ENCODE results near the gene MANSC4.
"Not testable (repeated sequence)": the region's sequence is repeated elsewhere in the genome, so short reads cannot be mapped to it uniquely, and the experiment has no call there.

The MANSC4 gene

DNA sequence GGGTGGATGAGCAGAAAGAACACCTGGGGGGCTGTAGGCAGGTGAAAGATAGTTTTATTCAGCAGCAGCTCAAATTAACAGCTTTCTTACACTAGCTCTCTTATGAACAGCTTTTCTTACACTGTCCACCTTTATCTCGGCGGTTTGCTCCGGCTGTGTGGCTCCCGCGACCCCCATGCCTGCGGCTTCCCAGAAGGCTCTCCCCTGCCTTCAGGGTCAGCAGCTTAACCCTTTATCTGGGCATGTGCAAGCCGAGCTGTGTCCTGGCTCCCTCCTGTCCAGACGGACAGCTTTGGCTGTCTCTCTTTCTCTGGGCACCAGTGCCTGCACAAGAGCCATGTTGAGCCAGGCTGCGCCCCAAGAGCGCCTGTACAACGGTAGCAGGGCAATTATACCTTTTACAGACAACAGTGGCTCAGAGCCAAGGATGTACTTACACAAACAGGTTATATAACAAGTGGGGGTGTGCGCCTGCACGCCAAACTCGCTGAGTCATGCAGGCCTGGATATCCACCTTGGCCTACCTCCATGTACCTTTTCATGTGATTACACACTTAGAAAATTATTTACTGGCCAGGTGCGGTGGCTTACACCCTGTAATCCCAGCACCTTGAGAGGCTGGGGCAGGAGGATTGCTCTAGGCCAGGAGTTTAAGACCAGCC, 28.5 kb downstream of the MANSC4 start:
- no peak for DNase-seq (ENCODE audit: low read depth)

DNA sequence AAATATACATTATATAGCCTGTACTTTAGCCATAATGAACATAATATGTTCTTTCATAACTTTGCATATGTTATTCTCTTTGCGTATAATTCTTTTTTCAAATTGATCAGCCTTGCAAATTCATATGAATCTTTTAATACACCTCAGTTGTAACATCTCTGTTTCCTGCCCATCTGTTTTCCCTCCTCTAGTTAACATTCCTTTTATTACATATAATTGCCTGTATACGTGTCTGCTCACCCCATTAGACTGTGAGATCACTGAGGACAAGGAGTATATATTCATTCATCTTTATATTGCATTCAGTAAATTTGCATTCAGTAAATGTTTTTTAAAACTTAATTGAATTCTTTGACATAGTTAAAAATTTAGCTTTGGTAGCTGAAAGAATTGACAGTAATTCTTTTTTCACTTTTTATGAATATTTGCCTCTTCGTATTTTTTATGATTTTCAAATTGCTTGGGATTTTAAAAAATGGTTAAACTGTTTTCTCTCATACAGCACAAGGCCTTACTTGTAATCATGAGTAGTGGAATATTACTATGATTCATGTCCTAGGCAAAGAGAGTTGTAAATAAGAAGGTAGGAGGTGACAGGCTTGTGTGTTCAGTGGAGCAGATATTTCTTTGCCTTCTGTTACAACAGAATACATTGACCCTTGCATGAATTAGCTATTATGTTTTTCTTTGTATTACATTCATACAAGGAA, 32.8 kb downstream of the MANSC4 start:
- no peak for DNase-seq (ENCODE audit: low read depth)

- not testable (repeated sequence) for DNase-seq (ENCODE audit: low read depth)
Measured at GRCh38 chr12:27745734-27746133, 34.3 kb downstream of the MANSC4 start.

GRCh38 chr12:27743601-27744000, 36.4 kb downstream of the MANSC4 start:
- no peak for DNase-seq (ENCODE audit: low read depth)

DNA sequence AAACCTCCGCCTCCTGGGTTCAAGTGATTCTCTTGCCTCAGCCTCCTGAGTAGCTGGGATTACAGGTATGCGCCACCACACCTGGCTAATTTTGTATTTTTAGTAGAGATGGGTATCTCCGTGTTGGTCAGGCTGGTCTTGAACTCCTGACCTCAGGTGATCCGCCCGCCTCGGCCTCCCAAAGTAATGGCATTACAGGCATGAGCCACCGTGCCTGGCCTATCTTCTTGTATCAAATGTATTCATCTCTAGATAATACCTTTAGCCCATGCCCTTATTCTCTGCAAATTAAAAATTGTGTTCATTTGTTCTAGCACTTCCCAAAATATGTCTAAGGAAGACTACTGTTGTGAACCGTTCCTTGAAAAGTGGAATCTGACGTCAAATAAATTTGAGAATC, 45.7 kb downstream of the MANSC4 start:
- not testable (repeated sequence) for DNase-seq (ENCODE audit: low read depth)

- DNase-seq (ENCODE audit: low read depth): no peak
Measured at GRCh38 chr12:27733791-27734190, 46.2 kb downstream of the MANSC4 start.

DNA sequence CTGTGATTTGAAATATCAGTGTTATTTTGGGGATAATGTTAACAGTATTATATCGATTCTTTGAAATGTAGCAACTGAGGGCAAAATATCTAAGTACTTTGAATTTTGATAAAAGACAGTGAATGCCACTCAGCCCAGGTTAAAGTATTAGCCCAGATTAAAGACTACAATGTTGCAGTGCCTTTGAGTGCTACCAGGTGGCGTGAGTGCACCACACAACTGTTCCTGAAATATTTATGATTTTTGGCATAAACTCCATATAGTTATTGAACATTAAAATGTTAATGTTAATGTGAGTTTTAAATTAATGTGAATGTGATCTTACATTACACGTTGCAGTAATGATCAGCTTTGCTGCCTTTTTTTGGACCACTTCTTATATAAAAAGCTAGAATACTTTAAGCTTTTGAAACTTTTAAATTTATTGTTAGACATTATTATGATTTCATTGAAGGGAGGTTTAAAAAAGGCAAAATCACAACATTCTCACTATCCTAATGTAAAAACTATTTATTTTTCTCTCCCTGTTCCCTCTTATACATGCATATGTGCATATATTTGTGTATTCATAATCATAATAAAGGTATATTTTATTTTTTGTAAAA, 46.9 kb downstream of the MANSC4 start:
- no peak for DNase-seq (ENCODE audit: low read depth)

DNA sequence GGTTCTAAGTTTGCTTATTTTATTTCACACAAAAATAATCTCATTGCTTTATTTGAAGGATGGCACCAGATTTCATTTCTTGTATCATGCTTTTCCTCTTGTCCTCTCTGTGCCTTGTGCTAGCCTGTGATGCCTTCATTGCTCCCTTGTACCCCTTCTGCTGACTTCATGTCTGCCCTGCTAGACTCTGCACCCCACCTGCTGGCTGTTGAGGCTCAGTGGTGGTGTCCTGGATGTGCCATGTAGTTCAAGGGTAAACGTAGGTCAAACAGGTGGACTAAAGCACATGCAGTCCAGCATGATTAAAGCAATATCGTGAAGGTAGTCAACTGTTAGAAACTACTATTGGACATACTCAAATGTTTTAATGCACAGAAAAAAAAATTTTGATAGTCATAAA, 47.8 kb downstream of the MANSC4 start:
- DNase-seq (ENCODE audit: low read depth): no peak

DNA sequence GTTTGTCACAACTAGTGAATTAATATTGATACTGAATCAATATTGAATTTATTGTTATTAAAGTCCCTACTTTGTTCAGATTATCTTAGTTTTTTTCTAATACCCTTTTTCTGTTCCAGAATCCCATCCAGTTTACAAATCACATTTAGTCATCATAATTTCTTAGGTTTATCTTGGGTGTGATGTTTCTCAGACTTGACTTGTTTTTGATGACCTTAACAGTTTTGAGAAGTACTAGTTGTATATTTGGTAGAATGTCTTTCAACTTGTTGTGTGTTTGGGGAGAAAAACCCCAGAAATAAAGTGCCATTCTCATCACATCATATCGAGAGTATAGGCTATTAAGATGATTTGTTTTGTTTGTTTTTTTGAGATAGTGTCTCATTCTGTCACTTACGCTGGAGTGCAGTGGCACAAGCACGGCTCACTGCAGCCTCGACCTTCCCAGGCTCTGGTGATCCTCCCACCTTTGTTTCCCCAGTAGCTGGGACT, 49.9 kb downstream of the MANSC4 start:
- DNase-seq (ENCODE audit: low read depth): no peak

GRCh38 chr12:27723212-27723611, 56.8 kb downstream of the MANSC4 start:
- DNase-seq (ENCODE audit: low read depth): no peak
